Measurements from ENCODE around the gene SEC23B. TPM values are rescaled to one million over a fixed set of nuclear protein-coding genes. Genes with fewer than 3 reads are reported as not detected.
"Not testable (repeated sequence)": the region's sequence is repeated elsewhere in the genome, so short reads cannot be mapped to it uniquely, and the experiment has no call there.

Gene SEC23B
- 114 and 123 TPM in 2 replicates for total RNA-seq

DNA sequence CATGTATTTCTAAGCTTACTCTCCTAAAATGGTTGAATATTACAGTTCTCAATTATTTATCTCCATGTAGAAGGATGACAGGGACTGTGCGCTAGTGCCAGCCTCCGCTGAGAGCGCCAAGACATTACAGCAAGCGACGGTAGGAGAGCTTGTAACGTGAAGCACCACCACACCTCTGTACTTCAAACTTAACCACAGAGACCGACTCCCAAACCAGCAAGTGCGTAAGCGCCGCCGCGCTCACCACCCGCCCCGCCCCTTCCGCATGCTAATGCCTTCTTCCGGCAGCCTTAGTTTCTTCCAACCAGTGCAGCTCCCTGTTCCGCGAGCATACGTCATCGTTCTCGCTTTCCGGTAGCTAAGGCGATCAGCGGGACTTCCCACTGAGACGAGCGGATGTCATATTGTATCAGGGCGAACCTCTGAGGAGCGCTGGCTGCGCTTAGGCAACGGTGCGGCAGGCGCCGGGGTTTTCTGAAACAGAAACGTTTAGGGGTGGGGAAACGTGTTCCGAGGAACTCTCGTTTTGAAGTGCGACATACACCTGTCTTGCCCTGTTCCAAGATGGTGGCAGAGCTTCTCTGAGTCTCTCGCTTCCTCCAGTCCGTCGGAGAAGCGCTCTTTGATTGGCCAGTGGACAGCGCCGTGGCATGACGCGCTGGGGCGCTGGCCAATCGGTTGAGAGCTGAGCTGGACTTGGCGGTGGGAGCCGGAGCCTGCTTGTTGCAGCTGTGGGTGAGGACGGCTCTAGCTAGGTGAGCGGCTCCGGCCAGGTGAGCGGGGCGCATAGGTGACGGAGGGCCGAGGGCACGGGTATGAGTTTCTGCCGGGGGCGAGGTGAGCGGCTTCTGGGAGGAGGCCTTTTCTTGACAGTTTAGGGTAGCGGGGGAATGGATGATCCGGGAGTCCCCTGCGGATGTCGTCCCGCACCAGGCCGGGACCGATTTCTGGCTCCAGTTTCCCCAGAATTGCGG, at the start of gene SEC23B:
SEC23B (plus strand) TSS at position 723 of the 974 bp plus-strand sequence. CDS start 2,896 bp downstream, outside the sequence.
- peak; percentile 96 for DNase-seq (ENCODE audit: low read depth)

DNA sequence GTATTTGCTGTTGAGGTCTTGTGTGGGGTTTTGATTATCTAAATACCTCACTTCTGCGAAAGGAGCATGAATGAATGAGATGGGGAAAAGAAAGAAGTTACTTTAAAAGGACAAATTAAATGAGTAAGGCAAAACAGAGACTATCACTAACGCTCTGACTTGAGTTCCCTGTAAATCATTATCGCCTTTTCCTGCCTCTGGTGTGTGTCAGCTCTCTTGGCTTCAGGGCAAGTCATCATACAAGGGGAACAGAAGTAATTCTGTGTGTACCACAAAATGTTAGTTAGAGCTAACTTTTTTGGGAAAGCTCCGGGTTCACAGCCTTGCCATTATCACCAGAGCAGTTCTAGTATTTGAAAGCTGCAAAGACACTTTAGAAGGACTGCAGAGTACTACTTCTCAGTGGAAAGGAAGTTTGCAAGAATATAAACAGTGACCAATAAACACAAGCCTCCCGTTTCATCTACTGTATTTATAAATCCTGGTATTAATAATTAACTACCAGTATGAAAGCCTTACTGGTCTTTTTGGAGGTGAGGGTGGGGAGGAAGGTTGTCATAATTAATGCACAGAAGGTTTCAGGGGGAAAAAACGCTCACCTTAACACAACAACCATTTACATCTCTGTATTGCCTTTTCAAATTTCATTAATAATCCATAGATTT, 42.1 kb upstream of the SEC23B start:
- peak; percentile 68 for DNase-seq (ENCODE audit: low read depth)

DNA sequence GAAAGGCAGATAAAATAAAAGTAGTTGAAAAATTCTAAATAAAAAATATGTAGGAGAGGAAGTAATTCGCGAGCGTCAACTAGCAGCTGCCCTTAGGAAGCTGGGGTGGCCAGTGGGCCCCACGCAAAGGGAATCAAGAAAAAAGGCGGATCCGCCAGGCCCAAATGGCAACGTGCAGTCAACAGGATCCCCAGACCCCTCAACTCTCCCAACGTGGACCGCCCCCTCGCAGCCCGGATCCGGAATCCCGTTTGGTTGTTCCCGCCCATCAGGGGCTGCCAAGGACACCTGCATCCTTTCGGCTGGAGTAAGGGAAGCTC, 41.2 kb upstream of the SEC23B start:
- DNase-seq (ENCODE audit: low read depth): no peak

DNA sequence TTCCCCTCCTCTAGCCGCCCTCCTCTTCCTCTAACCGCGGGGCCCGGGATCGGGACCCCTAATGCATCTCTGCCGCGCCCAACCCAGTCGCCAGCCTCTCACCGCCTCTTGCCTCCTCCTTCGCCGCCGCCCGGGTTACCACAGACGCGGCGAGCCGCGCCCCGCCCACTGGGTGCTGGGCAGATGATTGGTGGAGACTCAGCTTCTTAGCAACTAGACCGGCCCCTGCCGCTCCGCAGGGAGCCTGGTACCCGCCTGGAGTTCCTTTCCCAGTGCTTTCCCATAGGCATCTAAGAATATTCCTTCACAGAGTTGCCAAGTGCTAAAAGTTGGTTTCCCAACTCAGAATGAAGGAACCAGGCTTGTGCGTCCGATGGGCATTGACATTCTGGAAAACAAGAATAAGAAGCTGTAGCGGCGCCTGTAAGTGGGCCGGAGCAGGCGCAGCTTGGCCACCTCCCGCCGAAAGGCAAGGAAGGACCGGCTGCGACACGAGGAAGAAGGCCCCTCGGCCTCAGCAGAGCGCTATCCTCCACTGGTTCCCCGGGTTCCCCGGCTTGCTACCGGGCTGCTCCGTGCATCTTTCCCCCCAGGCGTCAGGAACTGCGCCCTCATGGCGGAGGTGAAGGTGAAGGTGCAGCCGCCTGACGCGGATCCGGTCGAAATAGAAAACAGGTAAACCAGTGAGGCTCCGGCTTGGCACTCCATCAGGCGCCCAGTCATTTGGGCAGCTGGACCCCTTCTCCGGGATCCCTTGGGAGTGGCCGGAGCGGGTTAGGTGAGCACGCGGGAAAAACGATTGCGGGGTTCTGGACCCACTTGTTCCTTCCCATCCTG, 40.6 kb upstream of the SEC23B start, which contains the start of the genes DZANK1 and POLR3F:
DZANK1 (minus strand) TSS at position 137 of the 837 bp plus-strand sequence. CDS start 1,672 bp downstream, outside the sequence.
POLR3F (plus strand) TSS at position 497 of the 837 bp plus-strand sequence; CDS start at position 614, 117 bp downstream.
- DNase-seq (ENCODE audit: low read depth): peak; percentile 90

DNA sequence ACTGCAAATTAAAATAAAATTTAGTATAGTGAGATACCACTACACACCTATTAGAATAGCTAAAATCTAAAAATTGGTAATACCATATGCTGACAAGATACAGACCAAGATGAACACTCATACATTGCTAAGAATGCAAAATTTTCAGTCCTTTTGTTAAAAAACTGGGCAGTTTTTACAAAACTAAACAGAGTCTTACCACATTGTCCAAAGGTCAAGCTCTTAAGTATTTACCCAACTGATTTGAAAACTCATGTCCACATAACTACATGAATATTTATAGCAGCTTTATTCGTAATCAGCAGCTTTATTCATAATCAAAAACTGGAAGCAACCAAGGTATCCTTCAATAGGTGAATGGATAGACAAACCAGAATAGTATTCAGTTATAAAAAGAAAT, 30.5 kb upstream of the SEC23B start:
- no peak for DNase-seq (ENCODE audit: low read depth)

DNA sequence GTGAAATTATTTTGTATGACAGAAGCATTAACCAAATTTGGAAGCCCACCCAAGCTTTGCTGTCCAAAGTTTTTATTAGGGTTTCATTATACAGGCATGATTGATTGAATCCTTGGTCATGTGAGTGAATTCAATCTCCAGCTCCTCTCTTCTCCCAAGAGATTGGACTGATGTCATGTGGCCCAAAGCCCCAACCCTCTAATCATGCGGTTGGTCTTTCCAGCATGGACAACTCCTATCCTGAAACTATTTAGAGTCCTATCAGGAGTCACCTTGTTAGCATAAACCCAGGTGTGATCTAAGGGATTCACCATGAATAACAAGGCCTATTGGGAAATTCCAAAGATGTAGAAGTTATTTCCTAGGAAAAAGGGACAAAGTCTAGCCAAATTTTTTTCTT, 29.9 kb upstream of the SEC23B start:
- DNase-seq (ENCODE audit: low read depth): no peak

DNA sequence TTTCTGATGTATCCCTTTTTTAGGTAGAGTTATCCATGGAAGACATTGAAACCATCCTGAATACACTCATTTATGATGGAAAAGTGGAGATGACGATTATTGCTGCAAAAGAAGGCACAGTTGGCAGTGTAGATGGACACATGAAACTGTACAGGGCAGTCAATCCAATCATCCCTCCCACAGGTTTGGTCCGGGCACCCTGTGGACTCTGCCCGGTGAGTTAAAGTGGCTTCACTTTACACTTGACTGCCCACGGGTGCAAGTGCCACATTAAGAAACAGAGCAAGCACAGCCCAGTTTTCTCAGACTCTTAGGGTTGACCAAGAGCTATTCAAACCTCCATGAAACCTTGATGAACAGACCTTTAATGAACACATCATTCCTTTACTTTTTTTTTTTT, 26.1 kb upstream of the SEC23B start:
- DNase-seq (ENCODE audit: low read depth): no peak

DNA sequence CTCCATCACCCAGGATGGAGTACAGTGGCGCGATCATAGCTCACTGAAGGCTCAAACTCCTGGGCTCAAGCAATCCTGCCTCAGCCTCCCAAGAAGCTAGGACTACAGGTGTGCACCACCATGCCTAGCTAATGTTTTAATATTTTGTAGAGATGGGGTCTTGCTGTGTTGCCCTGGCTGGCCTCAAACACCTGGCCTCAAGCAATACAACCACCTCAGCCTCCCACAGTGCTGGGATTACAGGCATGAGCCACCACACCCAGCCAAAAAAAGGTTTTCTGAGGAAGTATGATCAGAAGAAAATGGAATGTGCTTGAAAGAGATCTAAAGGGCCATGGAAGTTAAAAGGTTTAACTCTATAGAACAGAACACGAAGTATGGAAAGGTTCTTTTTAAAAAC, 19.4 kb upstream of the SEC23B start:
- DNase-seq (ENCODE audit: low read depth): no peak

DNA sequence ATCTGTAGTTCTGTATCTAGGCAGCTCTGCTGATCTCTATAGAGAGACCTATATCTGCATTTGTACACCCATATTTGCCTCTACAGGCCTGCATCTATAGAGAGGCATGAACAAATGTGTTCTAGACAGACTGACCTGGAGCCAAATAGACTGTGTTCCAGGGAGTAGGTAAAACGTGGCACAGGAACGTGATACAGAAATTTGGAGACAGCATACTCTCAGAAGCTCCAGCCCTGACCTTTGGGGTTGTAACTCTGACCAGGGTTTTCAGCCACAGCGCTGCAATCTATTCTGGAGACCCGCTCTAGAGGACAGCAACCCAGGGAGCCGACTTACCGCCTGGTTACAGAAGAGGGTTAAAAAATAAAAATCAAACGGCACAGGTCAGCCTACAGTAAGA, 11.7 kb upstream of the SEC23B start:
- DNase-seq (ENCODE audit: low read depth): no peak

DNA sequence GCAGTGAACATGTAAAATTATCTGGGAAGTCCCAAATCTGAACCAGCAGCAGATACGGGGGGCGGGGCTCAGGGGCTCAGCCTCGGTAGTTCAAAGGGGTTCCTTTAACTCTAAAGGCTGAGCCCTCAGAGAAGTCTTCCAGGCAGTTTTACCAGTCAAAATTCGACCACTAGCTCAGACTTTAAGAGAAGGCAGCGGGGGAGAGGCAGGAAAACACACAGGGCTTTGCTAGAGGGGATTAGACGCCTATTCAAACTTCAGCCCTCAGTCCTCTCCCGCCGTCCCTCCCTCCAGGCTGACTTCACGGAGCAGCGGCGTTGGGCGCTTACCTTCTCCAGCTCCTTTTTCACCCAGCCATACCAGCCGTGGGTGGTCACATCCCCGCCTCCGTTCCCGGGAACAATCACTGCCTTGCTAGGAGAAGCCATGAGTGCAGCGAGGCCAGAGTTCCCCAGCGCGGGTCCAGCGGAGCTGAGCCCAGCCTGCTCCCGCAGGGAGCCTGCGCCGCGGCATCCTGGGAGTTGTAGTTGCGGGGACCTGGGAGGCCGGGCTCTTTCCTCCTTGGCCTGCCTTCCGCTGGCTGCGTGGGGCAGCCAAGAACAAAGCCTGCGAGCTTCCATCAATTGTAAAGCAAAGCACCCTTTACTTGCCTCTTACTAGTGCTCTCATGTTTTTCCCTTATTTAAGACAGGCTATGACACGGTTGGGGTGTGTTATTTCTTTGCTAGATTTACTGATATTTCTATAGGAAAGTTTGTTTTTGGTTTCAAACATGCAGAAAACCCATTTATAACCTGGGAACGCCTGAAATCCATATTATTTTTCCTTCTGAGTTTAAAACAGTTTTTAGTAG, 10.8 kb upstream of the SEC23B start, which contains the start of gene RBBP9:
RBBP9 (minus strand) TSS at position 486 of the 853 bp plus-strand sequence; CDS start at position 428, 58 bp downstream.
- peak; percentile 59 for DNase-seq (ENCODE audit: low read depth)

DNA sequence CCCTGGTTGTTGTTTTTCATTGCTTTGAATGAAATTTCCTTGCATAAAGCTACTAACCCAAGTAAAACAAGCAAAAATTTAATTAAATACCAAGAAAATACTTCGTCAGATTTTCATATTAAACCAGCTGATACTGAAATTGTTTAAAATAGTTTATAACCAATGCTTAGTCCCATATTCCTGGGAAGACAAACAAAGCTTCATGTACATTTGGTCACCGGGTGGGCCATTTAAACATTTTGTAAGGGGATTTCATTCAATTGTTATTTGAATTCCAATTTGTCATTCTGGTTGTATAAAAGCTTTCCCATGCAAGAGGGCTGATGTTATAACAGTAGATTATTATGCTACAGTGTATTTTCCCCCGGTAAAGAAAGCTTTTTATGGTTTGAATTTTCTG, 10.1 kb upstream of the SEC23B start:
- no peak for DNase-seq (ENCODE audit: low read depth)

DNA sequence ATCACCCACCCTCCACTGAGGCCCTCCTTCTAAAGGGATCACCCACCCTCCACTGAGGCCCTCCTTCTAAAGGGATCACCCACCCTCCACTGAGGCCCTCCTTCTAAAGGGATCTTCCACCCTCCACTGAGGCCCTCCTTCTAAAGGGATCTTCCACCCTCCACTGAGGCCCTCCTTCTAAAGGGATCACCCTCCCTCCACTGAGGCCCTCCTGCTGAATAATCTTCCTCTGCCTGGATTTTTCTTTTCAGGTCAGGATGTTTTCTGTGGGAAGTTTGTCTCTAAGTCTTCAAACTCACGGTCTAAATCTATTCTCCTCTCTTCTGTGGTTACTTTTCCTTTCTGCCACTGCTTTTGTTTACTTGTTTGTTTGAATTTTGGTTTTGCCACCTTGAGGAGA, 6.1 kb upstream of the SEC23B start:
- not testable (repeated sequence) for DNase-seq (ENCODE audit: low read depth)

DNA sequence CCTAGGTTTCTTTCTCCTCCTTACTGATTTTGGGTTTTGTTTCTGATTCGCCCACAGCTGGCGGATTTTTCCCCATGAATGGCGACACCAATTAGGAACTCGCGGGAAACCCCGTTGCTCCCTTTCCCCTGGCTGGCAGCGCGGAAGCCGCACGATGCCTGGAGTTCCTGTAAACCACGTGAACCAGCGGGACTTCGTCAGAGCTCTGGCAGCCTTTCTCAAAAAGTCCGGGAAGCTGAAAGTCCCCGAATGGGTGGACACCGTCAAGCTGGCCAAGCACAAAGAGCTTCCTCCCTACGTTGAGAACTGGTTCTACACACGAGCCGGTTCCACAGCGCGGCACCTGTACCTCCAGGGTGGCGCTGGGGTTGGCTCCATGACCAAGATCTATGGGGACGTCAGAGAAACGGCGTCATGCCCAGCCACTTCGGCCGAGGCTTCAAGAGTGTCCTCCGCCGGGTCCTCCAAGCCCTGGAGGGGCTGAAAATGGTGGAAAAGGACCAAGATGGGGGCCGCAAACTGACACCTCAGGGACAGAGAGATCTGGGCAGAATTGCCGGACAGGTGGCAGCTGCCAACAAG, 3.2 kb upstream of the SEC23B start:
- peak; percentile 23 for DNase-seq (ENCODE audit: low read depth)

DNA sequence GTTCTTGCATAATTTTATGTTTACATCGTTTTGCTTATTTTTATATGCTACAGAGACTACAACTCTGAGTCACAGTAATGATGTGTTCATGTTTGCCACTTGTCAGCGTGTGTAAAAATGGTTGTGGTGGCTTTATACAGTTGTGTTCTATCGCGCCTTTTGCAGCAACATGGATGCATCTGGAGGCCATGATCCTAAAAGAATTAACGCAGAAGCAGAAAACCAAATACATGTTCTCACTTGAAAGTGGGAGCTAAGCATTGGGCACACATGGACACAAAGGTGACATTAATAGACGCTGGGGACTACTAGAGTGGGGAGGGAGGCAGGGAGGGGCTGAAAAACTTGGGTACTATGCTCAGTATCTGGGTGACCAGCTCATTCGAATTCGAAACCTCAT, 996 bp upstream of the SEC23B start:
- no peak for DNase-seq (ENCODE audit: low read depth)

DNA sequence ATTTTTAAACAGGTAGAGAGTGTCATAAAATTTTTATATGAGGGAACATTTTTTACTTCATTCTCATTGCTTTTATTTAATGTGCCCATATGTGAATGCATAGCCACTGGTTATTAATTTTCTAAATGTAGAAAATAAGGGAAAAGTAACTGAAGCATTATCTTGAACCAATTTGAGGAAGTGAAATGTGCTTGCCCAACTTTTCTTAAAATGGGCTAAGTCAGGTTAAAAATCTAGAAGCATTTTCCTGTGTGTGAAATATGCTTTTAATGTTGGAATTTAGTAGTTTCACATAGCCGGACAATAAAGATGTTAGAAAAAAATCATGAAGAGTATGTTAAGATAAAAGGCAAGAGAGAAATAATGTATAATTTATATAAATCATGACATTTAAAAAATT, 3.8 kb downstream of the SEC23B start:
- DNase-seq (ENCODE audit: low read depth): no peak

DNA sequence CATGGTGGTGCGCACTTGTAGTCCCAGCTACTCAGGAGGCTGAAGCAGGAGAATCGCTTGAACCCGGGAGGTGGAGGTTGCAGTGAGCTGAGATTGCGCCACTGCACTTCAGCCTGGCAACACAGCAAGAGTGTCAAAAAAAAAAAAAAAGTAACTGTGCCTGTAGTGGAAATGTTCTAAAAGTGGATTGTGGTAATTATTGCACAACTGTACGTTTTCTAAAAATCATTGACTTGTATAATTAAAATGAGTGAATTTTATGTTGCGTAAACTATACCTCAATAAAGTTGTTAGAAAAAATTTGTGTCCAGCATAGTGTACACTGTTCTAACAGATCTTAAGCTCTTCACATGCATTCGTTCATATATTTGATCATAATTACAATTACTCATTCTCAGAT, 5.5 kb downstream of the SEC23B start:
- no peak for DNase-seq (ENCODE audit: low read depth)

DNA sequence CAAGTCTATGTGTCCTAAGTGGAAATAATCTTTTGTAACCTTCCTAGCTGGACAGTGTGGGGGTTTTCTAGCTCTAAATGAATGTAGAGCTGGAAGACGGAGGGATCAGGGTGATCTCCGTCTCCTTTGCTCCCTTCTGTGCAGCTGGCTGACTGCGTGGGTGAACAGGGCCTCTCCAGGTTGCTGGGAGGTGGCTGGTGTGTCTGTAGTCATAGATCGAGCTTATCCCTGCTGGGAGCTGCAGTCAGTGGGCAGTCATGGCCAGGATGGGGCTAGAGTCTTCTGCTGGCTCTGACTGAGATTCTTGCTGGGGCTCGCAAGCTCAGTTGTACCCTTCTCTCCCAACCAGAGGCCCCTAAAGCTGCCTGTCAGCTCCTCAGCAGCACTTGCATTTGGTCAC, 6.4 kb downstream of the SEC23B start:
- no peak for DNase-seq (ENCODE audit: low read depth)

DNA sequence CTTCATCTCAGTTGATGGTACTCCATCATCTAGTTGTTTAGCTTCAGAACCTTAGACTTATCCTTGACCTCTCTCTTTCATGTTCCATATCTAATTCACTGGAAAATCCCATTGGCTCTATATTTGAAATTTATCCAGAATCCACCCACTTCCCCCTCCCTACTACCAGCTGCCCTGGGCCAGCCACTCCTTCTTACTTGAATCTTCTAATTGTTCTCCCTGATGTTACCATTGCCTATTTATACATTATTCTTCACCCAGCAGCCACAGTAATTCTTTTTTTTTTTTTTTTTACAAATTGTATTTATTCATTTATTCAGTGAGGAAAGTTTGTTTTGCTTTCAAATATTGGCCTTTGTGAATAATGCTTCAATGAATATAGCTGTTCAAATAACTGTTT, 8.2 kb downstream of the SEC23B start:
- no peak for DNase-seq (ENCODE audit: low read depth)

DNA sequence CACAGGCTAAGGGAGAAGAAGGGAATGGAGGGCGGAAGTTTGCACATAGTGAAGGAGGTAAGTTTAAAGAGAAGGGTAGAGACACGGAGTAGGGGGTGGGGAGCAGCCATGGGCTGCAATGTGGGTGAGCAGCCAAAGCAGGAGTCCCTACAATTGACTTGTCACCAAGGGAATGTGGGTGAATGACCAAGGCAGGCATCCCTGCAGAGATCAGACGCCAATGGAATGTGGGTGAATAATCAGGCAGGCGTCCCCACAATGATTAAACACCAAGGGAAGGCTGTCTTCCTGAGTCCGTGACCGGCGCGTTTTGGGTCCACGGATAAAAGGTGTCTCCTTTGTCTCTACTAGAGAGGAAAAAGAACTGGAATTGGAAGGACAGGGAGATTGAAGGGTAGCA, 14.3 kb downstream of the SEC23B start:
- DNase-seq (ENCODE audit: low read depth): peak; percentile 24

DNA sequence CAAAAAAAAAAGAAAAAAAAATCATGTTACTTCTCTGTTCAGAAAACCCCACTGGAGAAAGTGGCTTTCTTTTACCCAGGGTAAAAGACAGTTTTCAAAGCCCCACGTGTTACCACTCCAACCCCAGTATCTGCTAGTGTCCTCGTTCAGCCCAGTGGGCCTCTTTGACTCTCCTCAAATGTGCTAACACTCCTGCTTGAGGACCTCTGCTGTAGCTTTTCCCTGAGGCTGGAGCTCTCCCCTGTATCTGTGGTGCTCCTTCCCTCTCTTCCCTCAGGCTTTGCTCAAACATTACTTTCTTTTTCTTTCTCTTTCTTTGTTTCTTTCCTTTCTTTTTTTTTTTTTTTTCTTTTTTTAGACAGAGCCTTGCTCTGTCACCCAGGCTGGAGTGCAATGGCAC, 15.3 kb downstream of the SEC23B start:
- no peak for DNase-seq (ENCODE audit: low read depth)

DNA sequence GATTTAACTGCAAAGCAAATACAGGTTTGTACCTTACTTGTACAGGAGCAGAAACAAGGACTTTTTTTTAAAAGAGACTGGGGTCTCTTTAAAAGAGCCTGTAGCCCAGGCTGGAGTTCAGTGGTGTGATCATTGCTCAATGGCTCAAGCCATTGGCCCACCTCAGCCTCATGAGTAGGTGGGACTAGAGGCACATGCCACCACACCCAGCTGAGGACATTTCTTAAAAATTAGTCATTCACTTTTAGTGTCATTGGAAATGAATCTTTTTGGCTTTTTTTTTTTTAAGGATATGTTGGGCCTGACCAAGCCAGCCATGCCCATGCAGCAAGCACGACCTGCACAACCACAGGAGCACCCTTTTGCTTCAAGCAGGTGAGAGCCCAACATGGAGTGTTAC, 16.9 kb downstream of the SEC23B start:
- DNase-seq (ENCODE audit: low read depth): peak; percentile 56
